ENCODE data around the gene SPTLC3. TPM values are rescaled to one million over a fixed set of nuclear protein-coding genes. Genes with fewer than 3 reads are reported as not detected.

SPTLC3 gene
- total and polyA plus RNA-seq, 2 of the 13 experiments (the other 11 are each of a cell fraction or from before 2014, with no cell fraction given), result 20.5 to 95.6 TPM

DNA sequence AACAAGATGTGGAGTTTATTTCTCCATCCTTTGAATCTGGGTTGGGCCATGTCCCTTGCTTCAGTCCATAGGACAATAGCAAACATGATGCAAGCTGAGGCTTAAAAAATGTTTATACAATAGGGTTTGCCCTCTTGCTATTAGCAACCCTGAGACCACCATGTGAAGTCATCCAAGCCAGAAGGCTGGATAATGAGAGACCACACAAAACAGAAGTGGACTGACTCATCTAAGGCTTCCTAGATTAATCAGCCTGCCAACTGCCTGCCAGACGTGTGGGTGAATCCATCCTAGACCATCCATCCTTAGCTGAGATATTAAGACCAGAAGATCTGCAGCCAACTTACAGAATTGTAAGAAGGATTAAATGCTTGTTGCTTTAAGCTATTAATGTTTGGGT is 174.2 kb downstream of the SPTLC3 start (continued):
- TF ChIP-seq, protein P1, sequence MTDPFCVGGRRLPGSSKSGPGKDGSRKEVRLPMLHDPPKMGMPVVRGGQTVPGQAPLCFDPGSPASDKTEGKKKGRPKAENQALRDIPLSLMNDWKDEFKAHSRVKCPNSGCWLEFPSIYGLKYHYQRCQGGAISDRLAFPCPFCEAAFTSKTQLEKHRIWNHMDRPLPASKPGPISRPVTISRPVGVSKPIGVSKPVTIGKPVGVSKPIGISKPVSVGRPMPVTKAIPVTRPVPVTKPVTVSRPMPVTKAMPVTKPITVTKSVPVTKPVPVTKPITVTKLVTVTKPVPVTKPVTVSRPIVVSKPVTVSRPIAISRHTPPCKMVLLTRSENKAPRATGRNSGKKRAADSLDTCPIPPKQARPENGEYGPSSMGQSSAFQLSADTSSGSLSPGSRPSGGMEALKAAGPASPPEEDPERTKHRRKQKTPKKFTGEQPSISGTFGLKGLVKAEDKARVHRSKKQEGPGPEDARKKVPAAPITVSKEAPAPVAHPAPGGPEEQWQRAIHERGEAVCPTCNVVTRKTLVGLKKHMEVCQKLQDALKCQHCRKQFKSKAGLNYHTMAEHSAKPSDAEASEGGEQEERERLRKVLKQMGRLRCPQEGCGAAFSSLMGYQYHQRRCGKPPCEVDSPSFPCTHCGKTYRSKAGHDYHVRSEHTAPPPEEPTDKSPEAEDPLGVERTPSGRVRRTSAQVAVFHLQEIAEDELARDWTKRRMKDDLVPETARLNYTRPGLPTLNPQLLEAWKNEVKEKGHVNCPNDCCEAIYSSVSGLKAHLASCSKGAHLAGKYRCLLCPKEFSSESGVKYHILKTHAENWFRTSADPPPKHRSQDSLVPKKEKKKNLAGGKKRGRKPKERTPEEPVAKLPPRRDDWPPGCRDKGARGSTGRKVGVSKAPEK (CRISPR knock-in tag; IDR thresholded peaks at IDR 0.05; ENCODE audit: borderline replicate concordance), result no peak
- TF ChIP-seq ZNF124 (CRISPR knock-in tag; IDR thresholded peaks at IDR 0.05) (no peak), ZNF777 (CRISPR knock-in tag; IDR thresholded peaks at IDR 0.05) (no peak), JDP2 (CRISPR knock-in tag; IDR thresholded peaks at IDR 0.05; ENCODE audit: borderline replicate concordance) (no peak), ZBTB3 (CRISPR knock-in tag; IDR thresholded peaks at IDR 0.05; ENCODE audit: borderline replicate concordance, low read depth) (no peak), ZNF660 (CRISPR knock-in tag; IDR thresholded peaks at IDR 0.05; ENCODE audit: borderline replicate concordance, low read depth) (no peak), SIN3B (IDR thresholded peaks at IDR 0.05; ENCODE audit: low read length) (no peak), ZNF800 (CRISPR knock-in tag; IDR thresholded peaks at IDR 0.05) (no peak), TP53 (CRISPR knock-in tag; conservative IDR thresholded peaks at IDR 0.05) (no peak), DR1 (CRISPR knock-in tag; IDR thresholded peaks at IDR 0.05) (no peak)
